SK-N-SH treated with all-trans-retinoic acid at 6 μM for 48 hours (cell line): ENCODE data around the gene SRMS.

ENCODE experiments used
- ATAC-seq: fragments of 200-7000 bp; cut with Tn5 transposase; 3 replicates; pipeline ENCODE4 v1.9.1; 2020; ENCODE audit warnings: mild to moderate bottlenecking, moderate library complexity
- ARNTL ChIP-seq: fragments of 450-650 bp; formaldehyde crosslinking; IDR thresholded peaks from 2 replicates; pipeline ENCODE4 v1.5.0; 2020; ENCODE audit warnings: low read depth, mild to moderate bottlenecking, moderate library complexity, borderline replicate concordance
- BACH2 ChIP-seq: fragments of 250-450 bp; sonication (Bioruptor Pico); IDR thresholded peaks from 2 replicates; pipeline ENCODE4 v1.9.0; 2021; ENCODE audit warnings: mild to moderate bottlenecking, borderline replicate concordance
- CSDC2 ChIP-seq: fragments of 250-450 bp; sonication (Bioruptor Pico); IDR thresholded peaks from 2 replicates; pipeline ENCODE4 v1.5.0; 2020; ENCODE audit warnings: mild to moderate bottlenecking, moderate library complexity
- ESRRG ChIP-seq: fragments of 250-450 bp; sonication (Bioruptor Pico); IDR thresholded peaks from 2 replicates; pipeline ENCODE4 v1.6.1; 2021; ENCODE audit warnings: mild to moderate bottlenecking
- PPARA ChIP-seq: fragments of 250-450 bp; sonication (Bioruptor Pico); IDR thresholded peaks from 2 replicates; pipeline ENCODE4 v1.5.0; 2020; ENCODE audit warnings: mild to moderate bottlenecking, borderline replicate concordance
- SNAI2 ChIP-seq: fragments of 250-450 bp; sonication (Bioruptor Pico); IDR thresholded peaks from 2 replicates; pipeline ENCODE4 v1.5.0; 2020; ENCODE audit warnings: mild to moderate bottlenecking, moderate library complexity
- TCF4 ChIP-seq: fragments of 250-450 bp; sonication (Bioruptor Pico); IDR thresholded peaks from 2 replicates; pipeline ENCODE4 v1.8.0; 2021; ENCODE audit warnings: mild to moderate bottlenecking, moderate library complexity, borderline replicate concordance
- TOX ChIP-seq: fragments of 250-450 bp; sonication (Bioruptor Pico); IDR thresholded peaks from 2 replicates; pipeline ENCODE4 v1.8.0; 2021; ENCODE audit warnings: mild to moderate bottlenecking, moderate library complexity, borderline replicate concordance
- ZC3H10 ChIP-seq: fragments of 250-450 bp; sonication (Bioruptor Pico); IDR thresholded peaks from 2 replicates; pipeline ENCODE4 v1.5.1; 2021; ENCODE audit warnings: mild to moderate bottlenecking, moderate library complexity
- ZFP3 ChIP-seq: fragments of 250-450 bp; sonication (Bioruptor Pico); IDR thresholded peaks from 2 replicates; pipeline ENCODE4 v1.5.0; 2020; ENCODE audit warnings: mild to moderate bottlenecking, moderate library complexity
- ZFP30 ChIP-seq: fragments of 450-650 bp; formaldehyde crosslinking; IDR thresholded peaks from 2 replicates; pipeline ENCODE4 v1.5.0; 2022; ENCODE audit warnings: mild to moderate bottlenecking, moderate library complexity
- ZNF70 ChIP-seq: fragments of 450-650 bp; formaldehyde crosslinking; IDR thresholded peaks from 2 replicates; pipeline ENCODE4 v1.5.0; 2020; ENCODE audit warnings: mild to moderate bottlenecking, moderate library complexity
- ZNF8 ChIP-seq: fragments of 450-650 bp; formaldehyde crosslinking; IDR thresholded peaks from 2 replicates; pipeline ENCODE4 v1.5.0; 2020; ENCODE audit warnings: mild to moderate bottlenecking, moderate library complexity
- TF ChIP-seq, protein P1 (sequence below): fragments of 250-450 bp; sonication (Bioruptor Pico); IDR thresholded peaks from 2 replicates; pipeline ENCODE4 v1.5.1; 2020; ENCODE audit warnings: low read depth, mild to moderate bottlenecking, moderate library complexity
- TF ChIP-seq, protein P2 (sequence below): fragments of 250-450 bp; sonication (Bioruptor Pico); IDR thresholded peaks from 2 replicates; pipeline ENCODE4 v1.5.1; 2021; ENCODE audit warnings: mild to moderate bottlenecking, moderate library complexity
- TF ChIP-seq, protein P3 (sequence below): fragments of 250-450 bp; sonication (Bioruptor Pico); IDR thresholded peaks from 2 replicates; pipeline ENCODE4 v1.8.0; 2021; ENCODE audit warnings: low read depth, mild to moderate bottlenecking, moderate library complexity, borderline replicate concordance
- TF ChIP-seq, protein P4 (sequence below): fragments of 250-450 bp; sonication (Bioruptor Pico); IDR thresholded peaks from 2 replicates; pipeline ENCODE4 v1.8.0; 2020; ENCODE audit warnings: mild to moderate bottlenecking, moderate library complexity, borderline replicate concordance
- TF ChIP-seq, protein P5 (sequence below): fragments of 250-450 bp; sonication (Bioruptor Pico); IDR thresholded peaks from 2 replicates; pipeline ENCODE4 v1.5.0; 2020; ENCODE audit warnings: mild to moderate bottlenecking, moderate library complexity

Gene SRMS, protein sequence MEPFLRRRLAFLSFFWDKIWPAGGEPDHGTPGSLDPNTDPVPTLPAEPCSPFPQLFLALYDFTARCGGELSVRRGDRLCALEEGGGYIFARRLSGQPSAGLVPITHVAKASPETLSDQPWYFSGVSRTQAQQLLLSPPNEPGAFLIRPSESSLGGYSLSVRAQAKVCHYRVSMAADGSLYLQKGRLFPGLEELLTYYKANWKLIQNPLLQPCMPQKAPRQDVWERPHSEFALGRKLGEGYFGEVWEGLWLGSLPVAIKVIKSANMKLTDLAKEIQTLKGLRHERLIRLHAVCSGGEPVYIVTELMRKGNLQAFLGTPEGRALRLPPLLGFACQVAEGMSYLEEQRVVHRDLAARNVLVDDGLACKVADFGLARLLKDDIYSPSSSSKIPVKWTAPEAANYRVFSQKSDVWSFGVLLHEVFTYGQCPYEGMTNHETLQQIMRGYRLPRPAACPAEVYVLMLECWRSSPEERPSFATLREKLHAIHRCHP

DNA sequence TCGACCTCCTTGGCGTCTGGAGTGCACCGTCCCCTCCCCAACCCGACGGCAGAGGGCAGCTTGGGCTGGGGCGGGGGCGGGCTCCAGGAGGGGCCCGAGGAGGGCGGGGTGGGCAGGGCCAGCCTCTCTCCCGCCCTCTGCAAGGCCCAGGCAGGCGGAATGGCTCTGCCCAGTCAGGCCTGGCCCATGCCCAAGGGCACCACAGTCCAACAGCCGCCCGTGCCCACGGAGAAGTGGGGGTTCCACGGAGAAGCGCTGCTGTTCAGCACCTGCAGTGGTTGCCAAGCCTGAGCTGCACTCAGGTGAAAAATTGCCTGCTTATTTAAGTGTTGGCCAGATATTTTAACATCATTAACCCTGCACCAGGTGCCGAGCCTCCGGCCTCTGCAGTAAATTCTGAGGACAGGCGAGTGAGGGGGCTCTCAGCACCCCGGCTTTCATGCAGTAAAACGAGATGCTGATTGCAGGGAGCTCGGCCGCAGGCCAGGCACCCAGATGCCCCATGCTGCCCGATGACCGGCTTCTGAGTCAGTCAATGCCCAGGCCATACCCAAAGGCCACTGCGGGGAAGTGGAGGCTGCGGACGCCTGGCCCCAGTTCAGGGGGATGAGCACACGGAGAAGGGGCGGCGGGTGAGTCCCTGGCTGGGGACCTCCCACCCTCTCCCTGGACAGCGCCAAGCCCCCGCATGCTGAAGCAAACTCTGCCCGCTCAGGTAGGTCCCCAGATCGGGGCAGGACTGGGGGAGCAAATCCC lies at the start of gene SRMS:
Gene SRMS (minus strand): TSS at position 25 of the 756 bp plus-strand sequence. CDS start 286 bp downstream, outside the sequence.
- TF ChIP-seq CSDC2 (CRISPR knock-in tag): no peak
- ATAC-seq: no peak; the same call in 2 of the 3 replicates

DNA sequence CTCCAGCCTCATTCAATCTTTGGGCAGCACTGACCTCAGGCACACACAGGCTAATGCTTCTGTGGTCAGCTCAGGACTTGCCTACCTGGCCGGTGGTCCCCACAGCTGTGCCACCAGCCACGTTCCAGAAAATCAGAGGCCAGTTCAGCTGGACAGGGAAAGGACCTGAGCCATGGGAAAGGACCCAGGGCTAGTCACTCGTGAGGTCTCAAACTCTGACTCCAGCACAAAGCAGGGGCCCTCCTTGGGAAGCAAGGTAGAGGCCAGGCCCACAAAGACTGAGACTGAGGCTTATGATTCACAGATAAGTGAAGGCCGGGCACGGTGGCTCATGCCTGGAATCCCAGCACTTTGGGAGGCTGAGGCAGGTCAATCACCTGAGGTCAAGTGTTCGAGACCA lies 48.9 kb upstream of the SRMS start:
- ATAC-seq: no peak
- TF ChIP-seq ZNF70: no peak
- TF ChIP-seq SNAI2 (CRISPR knock-in tag): no peak
- no peak for TF ChIP-seq BACH2
- TF ChIP-seq, protein P1, sequence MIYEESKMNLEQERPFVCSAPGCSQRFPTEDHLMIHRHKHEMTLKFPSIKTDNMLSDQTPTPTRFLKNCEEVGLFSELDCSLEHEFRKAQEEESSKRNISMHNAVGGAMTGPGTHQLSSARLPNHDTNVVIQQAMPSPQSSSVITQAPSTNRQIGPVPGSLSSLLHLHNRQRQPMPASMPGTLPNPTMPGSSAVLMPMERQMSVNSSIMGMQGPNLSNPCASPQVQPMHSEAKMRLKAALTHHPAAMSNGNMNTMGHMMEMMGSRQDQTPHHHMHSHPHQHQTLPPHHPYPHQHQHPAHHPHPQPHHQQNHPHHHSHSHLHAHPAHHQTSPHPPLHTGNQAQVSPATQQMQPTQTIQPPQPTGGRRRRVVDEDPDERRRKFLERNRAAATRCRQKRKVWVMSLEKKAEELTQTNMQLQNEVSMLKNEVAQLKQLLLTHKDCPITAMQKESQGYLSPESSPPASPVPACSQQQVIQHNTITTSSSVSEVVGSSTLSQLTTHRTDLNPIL (CRISPR knock-in tag): no peak
- TF ChIP-seq ZC3H10 (CRISPR knock-in tag): no peak
- TF ChIP-seq TCF4 (CRISPR knock-in tag): no peak
- TF ChIP-seq ZNF8 (CRISPR knock-in tag): no peak
- TF ChIP-seq, protein P2, sequence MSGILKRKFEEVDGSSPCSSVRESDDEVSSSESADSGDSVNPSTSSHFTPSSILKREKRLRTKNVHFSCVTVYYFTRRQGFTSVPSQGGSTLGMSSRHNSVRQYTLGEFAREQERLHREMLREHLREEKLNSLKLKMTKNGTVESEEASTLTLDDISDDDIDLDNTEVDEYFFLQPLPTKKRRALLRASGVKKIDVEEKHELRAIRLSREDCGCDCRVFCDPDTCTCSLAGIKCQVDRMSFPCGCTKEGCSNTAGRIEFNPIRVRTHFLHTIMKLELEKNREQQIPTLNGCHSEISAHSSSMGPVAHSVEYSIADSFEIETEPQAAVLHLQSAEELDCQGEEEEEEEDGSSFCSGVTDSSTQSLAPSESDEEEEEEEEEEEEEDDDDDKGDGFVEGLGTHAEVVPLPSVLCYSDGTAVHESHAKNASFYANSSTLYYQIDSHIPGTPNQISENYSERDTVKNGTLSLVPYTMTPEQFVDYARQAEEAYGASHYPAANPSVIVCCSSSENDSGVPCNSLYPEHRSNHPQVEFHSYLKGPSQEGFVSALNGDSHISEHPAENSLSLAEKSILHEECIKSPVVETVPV: no peak
- no peak for TF ChIP-seq ARNTL (CRISPR knock-in tag)
- TF ChIP-seq, all 23 proteins: peak for 0

DNA sequence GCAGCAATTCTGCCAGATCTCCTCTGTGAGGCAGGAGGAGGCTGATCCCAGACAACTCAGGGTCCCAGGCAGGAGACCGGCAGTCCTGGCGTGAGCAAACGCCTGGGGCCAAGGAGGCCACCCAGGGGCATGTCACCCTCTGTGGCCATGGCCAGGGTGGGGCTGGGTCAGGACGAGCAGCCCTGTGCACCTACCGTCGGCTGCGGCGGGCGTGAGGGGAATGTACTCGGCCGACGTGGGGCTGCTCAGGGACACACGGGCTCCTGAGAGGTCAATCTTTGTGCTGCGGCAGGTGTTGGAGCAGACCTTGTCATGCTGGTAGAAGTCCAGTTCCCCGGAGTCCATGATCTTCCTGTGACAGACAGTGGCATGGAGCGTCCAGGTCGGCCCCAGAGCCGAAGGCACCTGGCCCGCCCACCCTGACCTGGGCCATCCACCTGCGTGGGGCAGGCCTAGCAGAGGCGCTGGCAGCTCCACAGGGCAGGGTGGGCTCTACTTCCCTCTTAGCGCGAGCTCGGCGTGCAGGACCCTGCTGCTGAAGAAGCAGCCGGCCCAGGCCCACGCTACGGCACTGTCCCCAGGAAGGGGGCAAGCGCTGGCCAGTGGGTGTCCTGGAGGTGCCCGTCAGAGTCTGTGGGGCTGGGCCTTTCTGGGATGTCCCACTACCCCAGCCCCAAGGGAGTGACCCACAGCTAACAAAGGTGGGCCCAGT lies 48.0 kb upstream of the SRMS start:
- no peak for TF ChIP-seq ZNF8 (CRISPR knock-in tag)
- no peak for TF ChIP-seq ZC3H10 (CRISPR knock-in tag)
- TF ChIP-seq TOX (CRISPR knock-in tag): no peak
- TF ChIP-seq, protein P3, sequence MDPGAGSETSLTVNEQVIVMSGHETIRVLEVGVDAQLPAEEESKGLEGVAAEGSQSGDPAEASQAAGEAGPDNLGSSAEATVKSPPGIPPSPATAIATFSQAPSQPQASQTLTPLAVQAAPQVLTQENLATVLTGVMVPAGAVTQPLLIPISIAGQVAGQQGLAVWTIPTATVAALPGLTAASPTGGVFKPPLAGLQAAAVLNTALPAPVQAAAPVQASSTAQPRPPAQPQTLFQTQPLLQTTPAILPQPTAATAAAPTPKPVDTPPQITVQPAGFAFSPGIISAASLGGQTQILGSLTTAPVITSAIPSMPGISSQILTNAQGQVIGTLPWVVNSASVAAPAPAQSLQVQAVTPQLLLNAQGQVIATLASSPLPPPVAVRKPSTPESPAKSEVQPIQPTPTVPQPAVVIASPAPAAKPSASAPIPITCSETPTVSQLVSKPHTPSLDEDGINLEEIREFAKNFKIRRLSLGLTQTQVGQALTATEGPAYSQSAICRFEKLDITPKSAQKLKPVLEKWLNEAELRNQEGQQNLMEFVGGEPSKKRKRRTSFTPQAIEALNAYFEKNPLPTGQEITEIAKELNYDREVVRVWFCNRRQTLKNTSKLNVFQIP (CRISPR knock-in tag): no peak
- no peak for TF ChIP-seq PPARA (CRISPR knock-in tag)
- no peak for TF ChIP-seq ZFP3 (CRISPR knock-in tag)
- TF ChIP-seq ESRRG: no peak
- TF ChIP-seq BACH2: no peak
- no peak for TF ChIP-seq SNAI2 (CRISPR knock-in tag)
- no peak for TF ChIP-seq ARNTL (CRISPR knock-in tag)
- TF ChIP-seq, protein P2: no peak
- no peak for TF ChIP-seq ZNF70
- no peak for TF ChIP-seq ZFP30
- no peak for TF ChIP-seq TCF4 (CRISPR knock-in tag)
- TF ChIP-seq, protein P4, sequence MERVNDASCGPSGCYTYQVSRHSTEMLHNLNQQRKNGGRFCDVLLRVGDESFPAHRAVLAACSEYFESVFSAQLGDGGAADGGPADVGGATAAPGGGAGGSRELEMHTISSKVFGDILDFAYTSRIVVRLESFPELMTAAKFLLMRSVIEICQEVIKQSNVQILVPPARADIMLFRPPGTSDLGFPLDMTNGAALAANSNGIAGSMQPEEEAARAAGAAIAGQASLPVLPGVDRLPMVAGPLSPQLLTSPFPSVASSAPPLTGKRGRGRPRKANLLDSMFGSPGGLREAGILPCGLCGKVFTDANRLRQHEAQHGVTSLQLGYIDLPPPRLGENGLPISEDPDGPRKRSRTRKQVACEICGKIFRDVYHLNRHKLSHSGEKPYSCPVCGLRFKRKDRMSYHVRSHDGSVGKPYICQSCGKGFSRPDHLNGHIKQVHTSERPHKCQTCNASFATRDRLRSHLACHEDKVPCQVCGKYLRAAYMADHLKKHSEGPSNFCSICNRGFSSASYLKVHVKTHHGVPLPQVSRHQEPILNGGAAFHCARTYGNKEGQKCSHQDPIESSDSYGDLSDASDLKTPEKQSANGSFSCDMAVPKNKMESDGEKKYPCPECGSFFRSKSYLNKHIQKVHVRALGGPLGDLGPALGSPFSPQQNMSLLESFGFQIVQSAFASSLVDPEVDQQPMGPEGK (CRISPR knock-in tag): no peak
- TF ChIP-seq, protein P5, sequence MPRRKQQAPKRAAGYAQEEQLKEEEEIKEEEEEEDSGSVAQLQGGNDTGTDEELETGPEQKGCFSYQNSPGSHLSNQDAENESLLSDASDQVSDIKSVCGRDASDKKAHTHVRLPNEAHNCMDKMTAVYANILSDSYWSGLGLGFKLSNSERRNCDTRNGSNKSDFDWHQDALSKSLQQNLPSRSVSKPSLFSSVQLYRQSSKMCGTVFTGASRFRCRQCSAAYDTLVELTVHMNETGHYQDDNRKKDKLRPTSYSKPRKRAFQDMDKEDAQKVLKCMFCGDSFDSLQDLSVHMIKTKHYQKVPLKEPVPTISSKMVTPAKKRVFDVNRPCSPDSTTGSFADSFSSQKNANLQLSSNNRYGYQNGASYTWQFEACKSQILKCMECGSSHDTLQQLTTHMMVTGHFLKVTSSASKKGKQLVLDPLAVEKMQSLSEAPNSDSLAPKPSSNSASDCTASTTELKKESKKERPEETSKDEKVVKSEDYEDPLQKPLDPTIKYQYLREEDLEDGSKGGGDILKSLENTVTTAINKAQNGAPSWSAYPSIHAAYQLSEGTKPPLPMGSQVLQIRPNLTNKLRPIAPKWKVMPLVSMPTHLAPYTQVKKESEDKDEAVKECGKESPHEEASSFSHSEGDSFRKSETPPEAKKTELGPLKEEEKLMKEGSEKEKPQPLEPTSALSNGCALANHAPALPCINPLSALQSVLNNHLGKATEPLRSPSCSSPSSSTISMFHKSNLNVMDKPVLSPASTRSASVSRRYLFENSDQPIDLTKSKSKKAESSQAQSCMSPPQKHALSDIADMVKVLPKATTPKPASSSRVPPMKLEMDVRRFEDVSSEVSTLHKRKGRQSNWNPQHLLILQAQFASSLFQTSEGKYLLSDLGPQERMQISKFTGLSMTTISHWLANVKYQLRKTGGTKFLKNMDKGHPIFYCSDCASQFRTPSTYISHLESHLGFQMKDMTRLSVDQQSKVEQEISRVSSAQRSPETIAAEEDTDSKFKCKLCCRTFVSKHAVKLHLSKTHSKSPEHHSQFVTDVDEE: no peak
- TF ChIP-seq, all 23 proteins: peak for 0
- no peak for ATAC-seq
